Left ventricle myocardium superior (tissue), 1 donor: ENCODE results near the gene HINT2. TPM values are rescaled to one million over a fixed set of nuclear protein-coding genes. Genes with fewer than 3 reads are reported as not detected.

Experiments used
- ATAC-seq: fragments of 200-7000 bp; cut with Tn5 transposase; one replicate; pipeline ENCODE4 v1.9.1; 2020; ENCODE audit warnings: mild to moderate bottlenecking, moderate library complexity
- DNase-seq: peaks from one replicate; pipeline ENCODE4 v3.0.0-alpha.2; 2020
- intact Hi-C: fragments of 100-400 bp; cut with micrococcal nuclease; formaldehyde crosslinking; loops from one replicate; pipeline ENCODE4 v1.11.0; 2022
- total RNA-seq: library from RNA; stranded (reverse); fragmentation: NEBNext Ultra II Directional; extraction: Animal tissue kit (Norgen Biotek cat#: 25700); gene quantifications from one replicate; pipeline ENCODE4 v1.2.1, GENCODE V29; 2021
- donor health status: DM: no; HTN: yes; CAD: no; lungs with severe emphysema.

HINT2 gene
- total RNA-seq, 1 donor from 2014 or later: 75.8 TPM

GRCh38 chr9:35791297-35791921 lies 23.4 kb downstream of the HINT2 start, which contains the start of gene NPR2:
Gene NPR2 (plus strand): TSS chr9:35791591. CDS start chr9:35792409, 818 bp downstream.
- peak; percentile 83 for ATAC-seq
- intact Hi-C loops: no loop called here
- DNase-seq: peak; percentile 79

- intact Hi-C loops: no loop called here
- ATAC-seq: peak; percentile 87
- peak; percentile 74 for DNase-seq
These were observed 24.2 kb downstream of the HINT2 start for GRCh38 chr9:35790385-35791296.

DNA sequence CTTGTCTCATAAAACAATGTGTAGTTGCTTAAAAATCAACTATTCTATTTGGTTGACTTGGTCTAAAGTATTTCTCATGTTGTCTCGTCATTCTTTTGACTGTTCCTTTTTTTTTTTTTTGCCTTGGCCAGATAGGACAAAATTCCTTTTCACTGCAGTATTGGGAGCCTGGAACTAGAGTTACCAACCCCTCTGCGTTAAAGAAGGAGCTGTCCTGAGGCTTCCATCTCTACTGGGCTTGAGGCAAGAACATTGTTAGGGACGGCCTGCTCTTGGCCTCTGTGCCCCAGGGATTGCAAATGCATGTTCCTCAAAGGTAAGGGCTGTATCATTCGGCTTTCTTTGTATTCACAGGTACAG lies 24.8 kb downstream of the HINT2 start:
- DNase-seq: no peak
- intact Hi-C loops: no loop called here
- ATAC-seq: no peak

DNA sequence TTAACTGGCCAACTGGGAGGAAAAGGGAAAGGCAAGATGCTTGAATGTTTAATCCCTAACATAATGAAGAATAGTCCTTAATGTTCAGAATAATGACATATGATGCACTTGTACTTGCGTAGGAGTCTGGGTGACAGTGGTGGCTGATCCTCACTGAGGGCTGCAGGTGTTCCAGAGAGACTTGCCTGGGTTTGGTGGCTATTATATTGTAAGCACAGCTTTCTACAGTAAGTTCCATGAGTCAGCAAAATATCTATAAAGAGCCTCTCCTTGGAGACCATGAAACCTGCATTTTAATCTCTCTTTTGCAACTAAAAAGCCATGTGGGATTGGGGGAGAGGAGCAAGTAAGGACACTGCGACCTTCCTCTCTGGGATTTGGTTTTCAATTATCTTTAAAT lies 25.3 kb downstream of the HINT2 start:
- ATAC-seq (no peak), DNase-seq (no peak)
- intact Hi-C loops: loop anchor here (2.0 kb wide), 1 partner anchor 93 kb away; no protein-coding TSS in a partner anchor

GRCh38 chr9:35783418-35783817 lies 31.4 kb downstream of the HINT2 start:
- DNase-seq: no peak
- intact Hi-C loops: no loop called here
- ATAC-seq: no peak

DNA sequence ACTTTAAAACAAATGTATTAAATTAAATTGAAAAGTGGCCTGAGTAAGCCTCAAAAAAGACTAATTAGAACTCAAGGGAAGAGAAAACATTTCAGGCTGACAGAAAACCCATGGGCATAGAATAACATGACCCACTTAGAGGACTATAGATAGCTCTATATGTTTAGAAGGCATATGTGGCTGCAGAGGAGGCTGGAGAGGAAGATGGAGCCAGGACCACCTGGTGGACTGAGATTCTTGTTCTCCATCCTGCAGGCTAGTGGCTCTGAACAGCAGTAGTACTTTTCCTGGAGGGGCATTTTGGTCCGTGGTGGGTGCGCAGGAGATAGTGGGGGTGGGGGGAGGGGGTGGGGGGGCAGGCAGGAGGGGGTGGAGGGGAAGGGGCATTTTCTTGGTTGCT lies 33.8 kb downstream of the HINT2 start:
- intact Hi-C loops: no loop called here
- no peak for ATAC-seq
- no peak for DNase-seq

DNA sequence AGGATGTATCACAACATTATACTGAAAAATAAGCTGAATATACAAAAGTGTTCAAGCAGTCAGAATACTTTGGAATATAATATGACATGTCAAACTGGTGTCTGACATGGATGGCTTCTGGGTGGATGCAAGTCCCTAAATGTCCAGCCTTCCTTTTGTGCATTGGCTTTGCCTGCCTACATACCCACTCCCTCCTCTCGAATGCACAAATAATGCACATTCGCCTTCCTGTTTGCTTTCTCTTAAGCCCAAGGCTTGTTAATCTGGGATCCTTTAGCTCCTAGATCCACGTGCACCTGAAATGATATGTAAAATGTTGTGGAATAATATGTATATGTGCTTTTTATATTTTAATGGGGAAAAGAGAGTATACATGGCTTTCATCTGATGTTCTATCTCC lies 36.3 kb downstream of the HINT2 start:
- no peak for DNase-seq
- intact Hi-C loops: no loop called here

GRCh38 chr9:35776018-35776417 lies 38.8 kb downstream of the HINT2 start:
- ATAC-seq (no peak), DNase-seq (no peak)
- intact Hi-C loops: no loop called here

More for the DNA sequence above, 36.3 kb downstream of the HINT2 start:
- ATAC-seq: no peak

DNA sequence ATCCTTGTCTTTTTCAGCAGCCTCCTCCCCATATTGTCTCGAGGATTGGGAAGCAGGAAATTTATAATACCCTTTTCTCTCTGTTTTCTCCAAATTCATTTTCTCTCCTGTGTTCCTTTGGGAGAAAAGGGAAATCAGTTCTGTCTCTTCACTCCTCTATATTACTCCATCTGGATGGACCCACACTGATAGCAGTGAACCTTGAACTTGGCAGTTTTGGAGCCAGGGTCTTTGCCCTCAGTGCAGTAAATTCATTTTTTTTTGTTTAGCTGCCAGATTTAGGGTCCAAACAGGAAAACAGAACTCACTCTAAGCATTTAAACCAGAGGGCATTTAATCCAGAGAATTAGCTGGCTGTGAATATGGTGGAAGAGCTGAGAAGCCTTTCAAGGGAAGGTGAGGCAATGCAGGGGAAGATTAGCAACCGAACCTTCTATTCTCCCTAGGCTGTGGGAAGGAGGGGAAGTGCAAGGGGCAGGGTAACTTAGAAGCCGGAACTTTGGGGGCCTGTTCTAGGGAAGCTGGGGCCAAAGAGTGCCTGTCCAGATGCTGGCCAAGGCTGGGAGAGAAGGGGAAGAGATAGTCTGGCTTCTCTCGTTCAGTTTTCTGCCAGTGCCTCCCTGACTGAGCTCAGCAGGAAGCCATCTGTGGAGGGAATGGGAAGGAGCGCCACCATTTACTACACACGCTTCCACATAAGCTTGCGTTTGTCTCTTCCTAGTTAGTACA lies 39.8 kb downstream of the HINT2 start:
- DNase-seq (no peak), ATAC-seq (peak; percentile 58)

DNA sequence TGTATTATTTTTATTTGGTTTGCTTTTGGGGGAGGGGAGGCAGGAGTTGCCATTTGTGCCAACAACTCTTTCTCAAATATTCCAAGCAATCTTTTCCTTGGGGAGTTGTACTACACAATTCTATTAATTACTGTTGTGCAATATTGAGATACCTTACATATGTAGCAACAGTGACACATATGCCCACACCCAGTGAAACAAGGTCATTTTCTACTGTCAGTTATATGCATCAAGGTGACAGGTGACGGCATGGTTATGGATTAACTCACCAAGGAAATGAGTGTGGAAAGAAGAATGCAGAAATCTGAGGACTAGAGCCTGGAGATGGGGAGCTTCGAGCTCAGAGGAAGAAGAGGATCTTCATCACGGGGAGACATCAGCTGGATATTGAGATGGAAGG lies 42.9 kb downstream of the HINT2 start:
- DNase-seq: no peak
- intact Hi-C loops: no loop called here
- ATAC-seq: no peak

More for the DNA sequence above, 39.8 kb downstream of the HINT2 start:
- intact Hi-C loops: no loop called here

DNA sequence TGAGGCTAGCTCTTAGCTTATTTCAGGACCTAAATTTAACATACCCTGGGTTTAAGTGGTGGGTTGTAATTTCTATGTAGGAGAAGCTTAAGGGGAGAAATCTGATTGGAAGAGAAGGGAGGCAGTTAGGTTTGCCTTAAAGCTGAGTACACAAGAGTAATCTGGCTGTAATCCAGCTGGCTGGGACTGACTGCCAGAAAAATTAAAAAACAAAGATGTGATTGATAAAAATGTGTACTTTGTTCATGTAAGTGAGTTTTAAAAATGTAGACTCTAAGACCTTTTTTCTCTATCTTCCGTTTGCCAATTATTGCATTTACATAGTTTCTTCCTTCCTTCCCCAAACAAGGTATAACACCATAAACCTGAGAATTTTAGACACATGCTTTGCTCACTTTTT lies 43.3 kb downstream of the HINT2 start:
- intact Hi-C loops: no loop called here
- ATAC-seq (peak; percentile 31), DNase-seq (no peak)

DNA sequence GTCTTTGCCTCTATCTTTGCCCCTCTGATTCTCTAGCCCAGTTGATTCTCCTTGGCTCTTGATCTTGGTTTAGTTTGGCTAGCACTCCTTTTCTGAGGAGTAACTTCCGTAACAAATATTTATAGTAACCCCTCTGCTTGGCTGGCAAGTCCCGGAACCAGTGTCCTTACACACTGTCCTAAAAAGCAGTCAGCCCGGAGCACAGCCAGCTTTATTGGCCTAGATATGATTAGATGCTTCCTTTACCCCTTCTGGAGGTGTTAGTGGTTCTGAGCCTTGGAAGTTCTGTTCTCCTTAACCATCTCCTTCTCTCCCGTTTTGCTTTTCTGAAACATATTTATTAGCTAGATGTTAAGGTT lies 43.8 kb downstream of the HINT2 start:
- no peak for DNase-seq
- ATAC-seq: peak; percentile 92
- intact Hi-C loops: no loop called here

DNA sequence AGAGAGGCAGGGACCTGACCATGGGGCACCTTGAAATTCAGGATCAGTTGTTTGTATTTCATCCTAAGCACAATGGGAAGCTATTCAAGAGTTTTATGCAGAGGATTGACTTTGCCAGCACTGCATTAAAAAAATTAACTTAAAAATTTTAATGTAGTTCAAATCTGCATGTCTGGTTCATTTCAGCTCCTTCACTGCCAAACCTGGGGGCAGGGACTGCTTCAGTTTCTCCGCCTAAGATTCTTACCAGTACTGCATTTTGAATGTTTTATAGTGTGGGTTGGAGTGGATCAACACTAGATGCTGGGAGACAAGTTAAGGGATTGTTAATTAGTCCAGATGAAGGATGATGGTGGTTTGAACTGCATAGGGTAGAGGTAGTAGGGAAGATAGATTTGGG lies 45.1 kb downstream of the HINT2 start:
- intact Hi-C loops: no loop called here

GRCh38 chr9:35767458-35767857 lies 47.4 kb downstream of the HINT2 start:
- intact Hi-C loops: no loop called here
- ATAC-seq: no peak
- no peak for DNase-seq

More for the DNA sequence above, 45.1 kb downstream of the HINT2 start:
- DNase-seq: no peak
- ATAC-seq: no peak

DNA sequence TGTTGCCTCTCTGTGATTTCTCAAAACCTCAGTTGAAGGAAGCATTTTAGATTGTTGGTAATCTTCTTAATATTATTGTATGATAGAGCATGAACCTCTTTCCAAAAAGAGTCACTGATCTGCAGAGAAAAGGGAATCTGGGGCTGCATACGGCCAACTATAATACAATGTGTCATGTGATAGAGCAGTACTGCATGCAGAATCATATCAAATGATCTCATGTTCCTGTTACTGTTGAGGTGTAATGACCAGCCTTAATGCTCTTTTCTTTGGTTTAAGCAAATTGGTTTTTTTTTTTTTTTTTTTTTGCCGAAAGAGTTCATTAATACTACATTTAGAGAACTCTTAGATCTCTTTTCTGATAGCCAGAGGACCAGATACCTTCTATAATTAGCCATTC lies 47.8 kb downstream of the HINT2 start:
- DNase-seq (no peak), ATAC-seq (no peak)
- intact Hi-C loops: no loop called here

DNA sequence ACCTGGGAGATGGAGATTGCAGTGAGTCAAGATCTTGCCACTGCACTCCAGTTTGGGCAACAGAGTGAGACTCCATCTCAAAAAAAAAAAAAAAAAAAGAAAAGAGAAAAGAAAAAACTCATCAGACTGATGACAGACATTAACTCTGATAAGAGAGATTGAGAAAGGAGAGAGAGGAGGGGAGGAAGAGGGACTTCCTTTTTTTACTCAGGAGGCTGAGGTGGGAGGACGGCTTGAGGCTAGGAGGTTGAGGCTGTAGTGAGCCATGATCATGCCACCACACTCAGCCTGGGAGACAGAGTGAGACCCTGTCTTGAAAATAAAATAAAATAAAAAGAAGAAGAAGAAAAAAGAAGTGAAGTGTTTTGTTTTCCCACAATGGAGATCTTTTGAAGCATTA lies 51.0 kb downstream of the HINT2 start:
- intact Hi-C loops: no loop called here
- DNase-seq (no peak), ATAC-seq (no peak)

- ATAC-seq: no peak
- intact Hi-C loops: no loop called here
- DNase-seq: no peak
These were observed 51.7 kb downstream of the HINT2 start for GRCh38 chr9:35763181-35763580.
